ENCODE data around the gene FAR1.

FAR1 gene

DNA sequence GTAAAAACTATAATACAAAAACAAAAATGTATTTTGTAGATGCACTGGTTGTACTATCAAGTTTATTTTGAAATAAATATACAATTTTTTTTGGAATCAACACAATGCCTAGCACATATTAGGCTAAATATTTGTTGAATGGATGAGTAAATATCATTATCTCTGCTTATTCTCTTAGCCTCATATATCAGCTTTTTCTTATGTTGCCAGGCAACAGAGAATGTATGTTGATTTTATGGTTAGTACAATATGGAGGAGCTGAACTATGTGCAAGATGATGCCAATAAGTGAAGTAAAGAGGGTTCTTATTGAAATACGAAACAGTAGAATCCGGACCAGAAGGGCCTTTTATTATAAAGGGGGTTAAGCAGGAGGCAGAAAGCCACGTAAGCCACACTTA lies 94.9 kb downstream of the FAR1 start:
- Histone ChIP-seq H3K9ac (ENCODE audit: low read length) (no peak overlapping the region), H3K4me2 (ENCODE audit: low read depth, low read length, poor library complexity, severe bottlenecking) (no peak overlapping the region), H3K27ac (ENCODE audit: low read depth, low read length) (no peak overlapping the region), H3F3A (ENCODE audit: insufficient read depth) (no peaks in the 10 kb centered on the region), H3K9me3 (ENCODE audit: insufficient read depth, low read length) (no peaks in the 10 kb centered on the region), H4K20me1 (ENCODE audit: low read depth, low read length) (no peaks in the 10 kb centered on the region), H3K27me3 (ENCODE audit: low read length) (no peaks in the 10 kb centered on the region), H3K4me3 (ENCODE audit: insufficient read depth, low read length, poor library complexity, severe bottlenecking) (no peak overlapping the region), H3K79me2 (ENCODE audit: insufficient read depth, low read length) (no peaks in the 10 kb centered on the region), H3K36me3 (ENCODE audit: low read length) (no peaks in the 10 kb centered on the region), H3K9me2 (replicated peaks; ENCODE audit: insufficient read depth, low read length) (no peaks in the 10 kb centered on the region), H2AFZ (ENCODE audit: low read depth, low read length, severe bottlenecking) (no peak overlapping the region)
- TF ChIP-seq CTCF (IDR thresholded peaks at IDR 0.05; ENCODE audit: insufficient read depth, low read length, poor library complexity, severe bottlenecking), result no peak

GRCh38 chr11:13765886-13766285 lies 97.4 kb downstream of the FAR1 start:
- TF ChIP-seq EZH2phosphoT487 (conservative IDR thresholded peaks at IDR 0.05; ENCODE audit: low read length) (no peak), CTCF (IDR thresholded peaks at IDR 0.05; ENCODE audit: insufficient read depth, low read length, poor library complexity, severe bottlenecking) (no peak)
- H3K27ac ChIP-seq (ENCODE audit: low read depth, low read length), result no peak overlapping the region
- no peak overlapping the region for H2AFZ ChIP-seq (ENCODE audit: low read depth, low read length, severe bottlenecking)
- H3K4me2 ChIP-seq (ENCODE audit: low read depth, low read length, poor library complexity, severe bottlenecking), result no peak overlapping the region
- H3K27me3 ChIP-seq (ENCODE audit: low read length), result no peaks in the 10 kb centered on the region
- no peak overlapping the region for H3K4me3 ChIP-seq (ENCODE audit: insufficient read depth, low read length, poor library complexity, severe bottlenecking)
- H3K9ac ChIP-seq (ENCODE audit: low read length), result no peak overlapping the region
- no peaks in the 10 kb centered on the region for H3K79me2 ChIP-seq (ENCODE audit: insufficient read depth, low read length)
- no peaks in the 10 kb centered on the region for H3K9me3 ChIP-seq (ENCODE audit: insufficient read depth, low read length)
- no peaks in the 10 kb centered on the region for H3K9me2 ChIP-seq (replicated peaks; ENCODE audit: insufficient read depth, low read length)
- no peaks in the 10 kb centered on the region for H4K20me1 ChIP-seq (ENCODE audit: low read depth, low read length)
- H3K36me3 ChIP-seq (ENCODE audit: low read length), result no peaks in the 10 kb centered on the region
- H3F3A ChIP-seq (ENCODE audit: insufficient read depth), result no peaks in the 10 kb centered on the region

DNA sequence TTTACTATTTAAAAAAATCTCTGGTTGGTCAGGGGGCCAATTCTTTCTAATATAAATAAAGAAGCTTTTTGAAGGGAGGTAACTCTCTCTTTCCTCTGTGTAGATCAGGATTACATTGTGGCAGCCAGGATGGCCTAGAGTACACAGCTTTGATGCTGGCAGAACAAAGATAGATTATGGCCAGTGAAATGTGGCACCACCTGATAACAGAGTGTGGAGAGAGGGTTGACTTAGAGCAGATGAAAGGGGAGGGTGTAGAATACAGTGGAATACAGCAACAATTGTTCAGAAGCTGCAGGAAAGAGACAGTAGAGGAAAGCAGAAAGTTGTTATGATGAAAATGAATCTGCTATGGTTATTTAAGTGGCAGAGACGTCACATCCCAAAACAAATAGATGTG lies 99.0 kb downstream of the FAR1 start:
- no peak overlapping the region for H3K4me2 ChIP-seq (ENCODE audit: low read depth, low read length, poor library complexity, severe bottlenecking)

More for the DNA sequence above, 99.0 kb downstream of the FAR1 start:
- Histone ChIP-seq H4K20me1 (ENCODE audit: low read depth, low read length) (no peaks in the 10 kb centered on the region), H3K27me3 (ENCODE audit: low read length) (no peaks in the 10 kb centered on the region), H3K36me3 (ENCODE audit: low read length) (no peaks in the 10 kb centered on the region), H2AFZ (ENCODE audit: low read depth, low read length, severe bottlenecking) (no peak overlapping the region), H3K9me2 (replicated peaks; ENCODE audit: insufficient read depth, low read length) (no peaks in the 10 kb centered on the region), H3K4me3 (ENCODE audit: insufficient read depth, low read length, poor library complexity, severe bottlenecking) (no peak overlapping the region), H3K9me3 (ENCODE audit: insufficient read depth, low read length) (no peaks in the 10 kb centered on the region), H3K27ac (ENCODE audit: low read depth, low read length) (no peak overlapping the region), H3F3A (ENCODE audit: insufficient read depth) (no peaks in the 10 kb centered on the region), H3K9ac (ENCODE audit: low read length) (no peak overlapping the region), H3K79me2 (ENCODE audit: insufficient read depth, low read length) (no peaks in the 10 kb centered on the region)
- TF ChIP-seq CTCF (IDR thresholded peaks at IDR 0.05; ENCODE audit: insufficient read depth, low read length, poor library complexity, severe bottlenecking), result no peak
